GM18861 (cell line): ENCODE measurements around the gene ETS1.
A peak's percentile ranks its signal among the peaks of the same experiment; 100 is the strongest.

Experiments
- ATAC-seq: cut with Tn5 transposase; IDR thresholded peaks from one replicate; pipeline ENCODE4 v1.9.1; 2021; ENCODE audit not compliant: unreplicated experiment

Gene ETS1

GRCh38 chr11:128587415-128587814 is at the start of gene ETS1:
Gene ETS1 (minus strand): TSS chr11:128587558. CDS start chr11:128573130, 14,428 bp downstream.
- no peak for ATAC-seq

GRCh38 chr11:128634395-128634794 is 47.0 kb upstream of the ETS1 start:
- ATAC-seq, result no peak

GRCh38 chr11:128633384-128633965 is 46.1 kb upstream of the ETS1 start:
- no peak for ATAC-seq

GRCh38 chr11:128632141-128632791 is 44.9 kb upstream of the ETS1 start:
- ATAC-seq, result peak; percentile 21

- ATAC-seq, result no peak
These were observed 43.2 kb upstream of the ETS1 start for GRCh38 chr11:128630367-128631230.

GRCh38 chr11:128629516-128630106 is 42.3 kb upstream of the ETS1 start:
- ATAC-seq, result no peak

GRCh38 chr11:128628686-128629085 is 41.3 kb upstream of the ETS1 start:
- ATAC-seq, result peak; percentile 32

- peak; percentile 19 for ATAC-seq
These were observed 40.9 kb upstream of the ETS1 start for GRCh38 chr11:128628325-128628673.

- ATAC-seq, result peak; percentile 40
These were observed 40.4 kb upstream of the ETS1 start for GRCh38 chr11:128627666-128628324.

- no peak for ATAC-seq
These were observed 39.7 kb upstream of the ETS1 start for GRCh38 chr11:128626913-128627665.

GRCh38 chr11:128625746-128626145 is 38.4 kb upstream of the ETS1 start:
- ATAC-seq, result no peak

- no peak for ATAC-seq
These were observed 38.0 kb upstream of the ETS1 start for GRCh38 chr11:128625326-128625725.

GRCh38 chr11:128624269-128625175 is 37.2 kb upstream of the ETS1 start:
- peak; percentile 26 for ATAC-seq

GRCh38 chr11:128623091-128623490 is 35.7 kb upstream of the ETS1 start:
- ATAC-seq, result no peak

- ATAC-seq, result no peak
These were observed 34.5 kb upstream of the ETS1 start for GRCh38 chr11:128621601-128622501.

GRCh38 chr11:128620309-128621100 is 33.1 kb upstream of the ETS1 start:
- ATAC-seq, result no peak

GRCh38 chr11:128619540-128620308 is 32.4 kb upstream of the ETS1 start:
- ATAC-seq, result no peak
